Inflammatory macrophage (primary cell): ENCODE results near the gene SMAD9.

Experiments
- DNase-seq, 2 donors: peaks; one replicate each; pipeline ENCODE4 v3.0.0-alpha.2; 2020 to 2022
- total RNA-seq, 18 experiments: gene quantifications; one replicate each; lab custom pipeline; 2026; ENCODE audit warnings: mixed read lengths in 6 of 18, inconsistent platforms in 2 of 18; lab: John Stamatoyannopoulos, UW

SMAD9 gene
- total RNA-seq: 0 to 0.68 (median 0.18) reads per million in 18 experiments

DNA sequence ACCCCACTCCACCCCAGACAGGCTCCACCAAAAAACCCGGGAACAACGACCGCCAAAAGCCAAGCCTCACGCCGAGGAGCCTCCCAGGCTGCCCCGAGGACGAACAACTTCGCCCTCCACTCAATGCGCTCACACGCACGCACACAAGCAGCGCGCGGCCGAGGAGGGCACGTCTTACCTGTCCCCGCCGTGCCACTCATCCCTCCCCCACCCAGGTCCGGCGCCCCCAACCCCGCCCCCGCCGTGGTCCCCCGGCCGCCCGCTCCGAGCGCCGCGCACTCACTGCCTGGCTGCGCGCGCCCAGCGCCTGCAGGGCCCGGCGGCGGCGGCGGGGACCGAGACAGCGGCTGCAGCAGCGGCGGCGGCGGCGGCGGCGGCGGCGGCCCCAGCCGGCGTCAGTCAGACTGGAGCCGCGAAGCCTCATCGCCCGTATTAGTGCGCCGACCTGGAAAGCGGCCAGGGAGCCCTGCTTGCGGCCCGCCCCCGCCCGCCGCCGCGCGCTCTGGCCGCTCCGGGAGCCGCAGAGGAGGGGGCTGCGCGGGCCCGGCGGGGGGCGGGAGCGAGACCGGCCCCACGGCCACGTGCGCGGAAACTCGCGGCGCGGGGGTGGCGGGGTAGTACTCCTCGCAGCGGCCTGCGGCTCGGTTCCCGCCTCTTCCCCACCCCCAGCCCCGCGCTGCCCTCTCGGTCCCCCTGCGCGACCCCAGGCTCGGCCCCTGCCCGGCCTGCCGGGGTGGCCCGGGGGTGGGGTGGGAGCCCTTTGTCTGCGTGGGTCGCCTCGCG lies at the start of gene SMAD9:
TSS of gene SMAD9 (minus strand) at position 406 of the 783 bp plus-strand sequence. CDS start 40,549 bp downstream, outside the sequence.
- peak in 1 of 2 donors; percentile 42 for DNase-seq

GRCh38 chr13:36966404-36966803 lies 46.4 kb upstream of the SMAD9 start:
- no peak for DNase-seq

DNA sequence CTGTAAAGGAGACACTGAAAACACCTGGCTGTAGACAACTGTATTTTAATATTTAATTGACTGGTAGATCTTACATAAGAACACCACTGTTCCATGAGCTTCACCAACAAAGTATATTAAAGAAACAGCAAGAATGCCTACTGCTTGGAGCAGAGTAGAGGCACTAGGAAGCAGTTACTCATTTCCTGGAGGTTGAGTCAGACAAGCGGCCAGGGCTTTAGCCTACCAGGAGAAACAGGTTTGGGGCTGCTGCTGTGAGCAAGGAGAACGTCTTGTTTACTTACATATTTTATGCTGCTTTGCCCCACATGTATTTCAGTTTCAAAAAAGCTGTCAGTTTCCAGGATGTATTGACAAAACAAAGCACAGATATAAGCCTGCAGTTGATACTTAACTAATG lies 45.7 kb upstream of the SMAD9 start:
- DNase-seq: no peak

DNA sequence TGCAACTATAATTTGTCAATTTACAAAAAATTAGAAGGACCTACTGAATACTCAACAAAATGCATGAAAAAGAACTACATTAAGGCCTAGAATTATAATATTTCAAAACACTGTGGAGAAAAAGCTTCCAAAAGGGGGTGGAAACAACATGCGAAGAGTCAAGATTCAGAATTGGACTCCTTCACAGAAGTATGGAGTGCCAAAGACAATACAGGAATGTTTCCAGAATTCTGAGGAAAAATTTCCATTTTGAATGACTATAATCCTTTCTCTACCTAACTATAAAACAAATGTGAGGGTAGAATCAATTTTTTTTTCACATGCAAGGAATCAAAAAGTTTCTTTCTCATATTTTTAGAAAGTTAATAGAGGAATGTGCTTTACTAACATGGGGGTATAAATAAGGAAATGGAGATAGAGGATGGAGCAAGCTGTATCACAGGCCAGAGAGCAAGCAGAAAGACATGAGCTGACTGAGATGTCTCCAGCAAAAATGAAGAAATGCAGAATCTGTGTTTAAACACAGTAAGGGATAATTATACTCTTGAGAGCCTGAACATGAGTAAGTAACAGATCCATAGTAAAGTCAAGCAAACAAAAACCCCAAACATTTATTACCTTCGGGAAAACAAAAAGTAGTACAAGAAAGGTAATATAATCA lies 39.5 kb upstream of the SMAD9 start:
- DNase-seq: no peak

GRCh38 chr13:36954542-36954941 lies 34.5 kb upstream of the SMAD9 start:
- DNase-seq: no peak

DNA sequence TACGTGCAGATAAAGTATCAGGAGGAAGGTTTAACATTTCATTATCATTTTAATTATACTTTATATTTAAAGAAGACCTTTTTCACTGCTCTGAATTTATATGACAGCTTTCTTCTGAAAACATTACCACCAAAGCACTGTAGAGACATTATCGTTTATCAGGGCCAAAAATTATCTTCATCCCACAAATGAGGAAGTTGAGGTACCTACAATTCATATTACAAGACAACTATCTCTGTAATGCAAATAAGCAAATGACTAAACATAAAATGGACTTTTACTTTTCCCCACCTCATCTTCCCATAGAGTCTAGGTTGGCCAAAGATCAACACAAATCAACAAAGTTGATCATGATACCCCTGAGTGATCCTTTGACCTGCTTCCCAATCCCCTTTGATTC lies 30.9 kb upstream of the SMAD9 start:
- DNase-seq: no peak

DNA sequence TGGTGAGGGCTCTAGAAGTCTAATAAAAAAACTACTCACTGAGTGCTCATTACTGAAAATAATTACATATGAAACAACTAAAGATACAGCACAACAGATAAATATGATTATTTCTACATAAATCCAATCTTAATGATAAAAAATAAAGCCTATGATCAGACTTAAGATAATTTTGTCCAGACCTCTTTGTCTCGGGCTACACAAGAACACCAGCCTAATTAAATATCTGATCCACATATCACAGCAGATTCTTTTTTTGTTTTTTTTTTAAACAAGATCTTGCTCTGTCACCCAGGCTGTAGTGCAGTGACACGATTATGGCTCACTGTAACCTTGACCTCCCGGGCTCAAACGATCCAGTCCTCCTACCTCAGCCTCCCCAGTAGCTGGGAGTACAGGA lies 30.3 kb upstream of the SMAD9 start:
- DNase-seq: no peak

GRCh38 chr13:36945078-36945477 lies 25.0 kb upstream of the SMAD9 start:
- DNase-seq: no peak

- DNase-seq: no peak
Observed at GRCh38 chr13:36925603-36926002, 5.6 kb upstream of the SMAD9 start.

GRCh38 chr13:36924001-36924400 lies 4.0 kb upstream of the SMAD9 start:
- no peak for DNase-seq

GRCh38 chr13:36921631-36922301 lies 1.7 kb upstream of the SMAD9 start:
- no peak for DNase-seq

GRCh38 chr13:36920616-36921185 lies 663 bp upstream of the SMAD9 start:
- DNase-seq: no peak

DNA sequence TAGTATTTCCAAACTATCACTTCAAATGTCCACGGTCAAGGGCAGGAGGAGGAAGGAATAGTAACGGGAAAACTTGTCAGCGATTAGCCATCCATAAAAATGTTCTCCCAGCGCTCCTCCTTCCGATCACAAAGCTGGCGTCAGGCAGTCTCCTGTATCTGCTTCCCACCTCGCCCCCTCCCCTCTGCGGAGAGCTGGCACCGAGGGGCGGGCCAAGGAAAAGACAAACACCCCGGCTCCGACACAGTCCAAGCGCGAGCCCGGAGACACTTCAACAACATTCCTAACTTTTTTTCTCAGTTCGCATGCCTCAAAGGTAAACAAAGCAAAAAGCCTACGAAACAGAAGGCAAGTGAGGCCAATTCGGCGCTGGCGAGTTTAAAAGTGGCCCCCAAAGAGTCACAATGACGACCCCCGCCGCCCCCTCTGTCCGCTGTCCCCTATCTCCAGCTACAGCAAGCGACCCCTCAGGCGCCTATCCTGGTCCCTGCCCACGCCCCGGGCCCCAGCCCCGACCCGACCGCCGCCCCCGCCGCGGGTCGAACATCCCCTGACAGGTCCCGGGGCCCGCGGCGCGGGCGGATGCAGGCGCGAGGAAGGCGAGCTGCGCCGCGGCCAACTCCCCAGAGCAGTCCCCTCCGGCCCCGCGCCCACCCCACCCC lies 736 bp downstream of the SMAD9 start:
- DNase-seq: no peak

- DNase-seq: no peak
Observed at GRCh38 chr13:36918246-36919131, 1.5 kb downstream of the SMAD9 start.

DNA sequence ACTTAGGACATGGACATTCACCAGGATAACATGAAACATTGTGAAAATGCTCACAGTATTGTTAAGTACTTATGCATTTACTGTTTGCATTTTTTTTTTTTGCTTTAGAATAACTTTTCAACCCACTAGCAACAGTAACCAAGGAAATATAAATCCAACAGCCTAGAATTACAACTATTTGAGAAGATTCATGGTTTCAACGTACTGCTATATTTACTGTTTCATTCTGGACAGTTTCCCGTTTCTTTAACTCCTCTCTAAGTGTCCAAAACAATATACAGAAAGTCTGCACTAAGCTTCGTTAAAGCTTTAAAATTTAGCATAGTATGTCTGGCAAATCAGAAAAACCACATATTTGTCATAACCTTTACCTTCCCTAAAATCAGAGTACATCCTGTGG lies 2.7 kb downstream of the SMAD9 start:
- no peak for DNase-seq

DNA sequence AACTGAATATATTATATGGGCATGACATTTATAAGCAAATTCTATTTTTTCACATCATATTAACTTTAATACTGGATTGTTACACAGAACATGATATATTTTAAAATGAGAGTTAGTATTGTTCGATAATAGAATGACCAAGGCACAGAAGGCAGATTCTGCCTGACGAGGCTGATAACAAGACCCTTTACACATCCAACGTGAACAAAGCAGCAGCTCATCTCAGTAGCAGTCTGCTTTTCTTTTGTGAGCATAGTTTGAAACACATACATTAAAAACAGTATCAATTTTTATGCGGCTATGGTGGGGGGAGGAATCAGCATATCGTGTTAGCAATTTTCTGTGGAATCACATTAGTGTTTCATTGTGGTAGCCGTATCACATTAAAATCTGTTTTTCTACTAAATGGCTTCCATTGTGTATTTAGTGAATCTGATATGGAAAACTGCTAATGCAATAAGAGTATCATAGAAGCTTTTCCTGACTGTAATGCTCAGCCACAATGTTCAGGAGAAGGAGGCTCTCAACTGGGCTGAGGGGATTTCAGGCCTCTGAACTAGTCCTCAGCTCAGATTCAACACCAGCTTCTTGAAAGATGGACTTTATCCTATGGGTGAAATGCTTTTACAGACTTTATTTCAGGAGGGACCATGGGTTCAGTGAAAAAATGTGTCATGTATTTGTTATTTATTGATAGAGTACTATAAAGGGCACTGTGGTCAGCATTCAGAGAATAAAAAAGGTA lies 4.0 kb downstream of the SMAD9 start:
- DNase-seq: no peak

DNA sequence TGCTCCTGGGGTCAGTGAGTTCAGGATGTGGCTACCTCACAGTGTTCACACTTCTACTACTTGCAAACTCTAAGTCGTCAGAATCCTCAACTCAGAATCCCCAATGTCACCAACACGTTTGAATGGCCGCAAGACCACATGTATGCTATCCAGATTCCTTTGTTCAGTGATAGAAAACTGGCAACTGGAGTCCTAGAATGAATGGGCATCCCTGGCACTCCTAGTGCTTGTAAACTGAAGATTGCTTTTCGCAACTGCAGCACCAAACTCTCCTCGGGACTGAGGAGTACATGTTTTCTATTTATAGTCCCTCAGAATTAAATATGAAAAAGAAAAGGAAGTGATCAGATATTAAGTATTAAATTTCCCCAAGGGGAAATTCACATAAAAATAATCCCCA lies 4.9 kb downstream of the SMAD9 start:
- no peak for DNase-seq

- DNase-seq: no peak
Observed at GRCh38 chr13:36914648-36915047, 5.4 kb downstream of the SMAD9 start.

GRCh38 chr13:36913463-36913862 lies 6.6 kb downstream of the SMAD9 start:
- no peak for DNase-seq

GRCh38 chr13:36912973-36913372 lies 7.1 kb downstream of the SMAD9 start:
- no peak for DNase-seq

GRCh38 chr13:36912369-36912768 lies 7.7 kb downstream of the SMAD9 start:
- DNase-seq: no peak
